ENCODE measurements around the gene DCC. TPM values are rescaled to one million over a fixed set of nuclear protein-coding genes. Genes with fewer than 3 reads are reported as not detected.
"Not testable (repeated sequence)": the region's sequence is repeated elsewhere in the genome, so short reads cannot be mapped to it uniquely, and the experiment has no call there.

The DCC gene
- total and polyA plus RNA-seq, 5 donors from 2014 or later: not detected

- Histone ChIP-seq H3K27me3 (ENCODE audit: control insufficient read depth, insufficient read depth, low read length) (no peaks in the 10 kb centered on the region), H3K9me3 (ENCODE audit: control insufficient read depth in 2 of 2, low read length in 2 of 2) (no peaks in the 10 kb centered on the region), H3K27ac (ENCODE audit: insufficient read depth, low read length, poor library complexity, severe bottlenecking) (no peak overlapping the region), H3K4me1 (ENCODE audit: control insufficient read depth, insufficient read depth, low read length, poor library complexity, severe bottlenecking) (no peaks in the 10 kb centered on the region), H3K36me3 (ENCODE audit: control insufficient read depth, insufficient read depth, low read length) (no peaks in the 10 kb centered on the region), H3K4me3 (ENCODE audit: low read depth, low read length) (no peak overlapping the region)
- no peaks in the 10 kb centered on the region for H3K4me1 Mint-ChIP-seq
- no peak for ATAC-seq (ENCODE audit: low read depth in 2 of 2)
- H3K9me3 Mint-ChIP-seq: peaks cover 0 to 11% (median 3%) of the 10 kb centered on the region in 7 donors
- H3K27ac Mint-ChIP-seq: no peak overlapping the region
- no peak overlapping the region for H3K4me3 Mint-ChIP-seq
- no peaks in the 10 kb centered on the region for H3K27me3 Mint-ChIP-seq
- no peaks in the 10 kb centered on the region for H3K36me3 Mint-ChIP-seq
- DNase-seq: no peak
These were observed 1111.9 kb downstream of the DCC start for GRCh38 chr18:53451902-53452301.

GRCh38 chr18:53457068-53457467 is 1117.1 kb downstream of the DCC start:
- Histone ChIP-seq H3K36me3 (ENCODE audit: control insufficient read depth, insufficient read depth, low read length) (no peaks in the 10 kb centered on the region), H3K27me3 (ENCODE audit: control insufficient read depth, insufficient read depth, low read length) (no peaks in the 10 kb centered on the region), H3K27ac (ENCODE audit: insufficient read depth, low read length, poor library complexity, severe bottlenecking) (no peak overlapping the region), H3K4me1 (ENCODE audit: control insufficient read depth, insufficient read depth, low read length, poor library complexity, severe bottlenecking) (no peaks in the 10 kb centered on the region), H3K4me3 (ENCODE audit: low read depth, low read length) (no peak overlapping the region), H3K9me3 (ENCODE audit: control insufficient read depth in 2 of 2, low read length in 2 of 2) (no peaks in the 10 kb centered on the region)
- Mint-ChIP-seq H3K9me3 (peaks cover 0 to 8% (median 5%) of the 10 kb centered on the region in 7 donors), H3K36me3 (no peaks in the 10 kb centered on the region), H3K27ac (no peak overlapping the region), H3K4me3 (no peak overlapping the region), H3K27me3 (no peaks in the 10 kb centered on the region), H3K4me1 (no peaks in the 10 kb centered on the region)
- DNase-seq (no peak), ATAC-seq (ENCODE audit: low read depth in 2 of 2) (no peak)

- no peak for ATAC-seq (ENCODE audit: low read depth in 2 of 2)
- Mint-ChIP-seq H3K4me3 (no peak overlapping the region), H3K36me3 (no peaks in the 10 kb centered on the region), H3K9me3 (peaks cover 0 to 9% (median 5%) of the 10 kb centered on the region in 7 donors), H3K27me3 (no peaks in the 10 kb centered on the region), H3K27ac (no peak overlapping the region), H3K4me1 (no peaks in the 10 kb centered on the region)
- Histone ChIP-seq H3K4me1 (ENCODE audit: control insufficient read depth, insufficient read depth, low read length, poor library complexity, severe bottlenecking) (no peaks in the 10 kb centered on the region), H3K4me3 (ENCODE audit: low read depth, low read length) (no peak overlapping the region), H3K27ac (ENCODE audit: insufficient read depth, low read length, poor library complexity, severe bottlenecking) (no peak overlapping the region), H3K9me3 (ENCODE audit: control insufficient read depth in 2 of 2, low read length in 2 of 2) (peaks cover 0 to 4% of the 10 kb centered on the region in 2 experiments), H3K27me3 (ENCODE audit: control insufficient read depth, insufficient read depth, low read length) (no peaks in the 10 kb centered on the region), H3K36me3 (ENCODE audit: control insufficient read depth, insufficient read depth, low read length) (no peaks in the 10 kb centered on the region)
- DNase-seq: no peak
These were observed 1118.3 kb downstream of the DCC start for GRCh38 chr18:53458268-53458667.

GRCh38 chr18:53458944-53459580 is 1119.1 kb downstream of the DCC start:
- no peaks in the 10 kb centered on the region for H3K36me3 Mint-ChIP-seq
- H3K9me3 Mint-ChIP-seq: peaks cover 0 to 9% (median 5%) of the 10 kb centered on the region in 7 donors
- H3K9me3 ChIP-seq (ENCODE audit: control insufficient read depth in 2 of 2, low read length in 2 of 2): peaks cover 0 to 4% of the 10 kb centered on the region in 2 experiments
- no peaks in the 10 kb centered on the region for H3K27me3 Mint-ChIP-seq
- H3K27ac ChIP-seq (ENCODE audit: insufficient read depth, low read length, poor library complexity, severe bottlenecking): no peak overlapping the region
- no peak overlapping the region for H3K4me3 Mint-ChIP-seq
- H3K36me3 ChIP-seq (ENCODE audit: control insufficient read depth, insufficient read depth, low read length): no peaks in the 10 kb centered on the region
- no peak for DNase-seq
- no peak for ATAC-seq (ENCODE audit: low read depth in 2 of 2)
- H3K27me3 ChIP-seq (ENCODE audit: control insufficient read depth, insufficient read depth, low read length): no peaks in the 10 kb centered on the region
- H3K4me1 Mint-ChIP-seq: no peaks in the 10 kb centered on the region
- no peak overlapping the region for H3K4me3 ChIP-seq (ENCODE audit: low read depth, low read length)
- no peaks in the 10 kb centered on the region for H3K4me1 ChIP-seq (ENCODE audit: control insufficient read depth, insufficient read depth, low read length, poor library complexity, severe bottlenecking)
- H3K27ac Mint-ChIP-seq: no peak overlapping the region

- no peaks in the 10 kb centered on the region for H3K4me1 Mint-ChIP-seq
- H3K36me3 Mint-ChIP-seq: no peaks in the 10 kb centered on the region
- H3K27me3 ChIP-seq (ENCODE audit: control insufficient read depth, insufficient read depth, low read length): no peaks in the 10 kb centered on the region
- peaks cover 2 to 14% (median 3%) of the 10 kb centered on the region in 7 donors for H3K9me3 Mint-ChIP-seq
- H3K27ac Mint-ChIP-seq: no peak overlapping the region
- no peaks in the 10 kb centered on the region for H3K27me3 Mint-ChIP-seq
- no peak overlapping the region for H3K27ac ChIP-seq (ENCODE audit: insufficient read depth, low read length, poor library complexity, severe bottlenecking)
- no peaks in the 10 kb centered on the region for H3K4me1 ChIP-seq (ENCODE audit: control insufficient read depth, insufficient read depth, low read length, poor library complexity, severe bottlenecking)
- no peak for DNase-seq
- no peak overlapping the region for H3K4me3 Mint-ChIP-seq
- H3K9me3 ChIP-seq (ENCODE audit: control insufficient read depth in 2 of 2, low read length in 2 of 2): peaks cover 0 to 1% of the 10 kb centered on the region in 2 experiments
- no peak for ATAC-seq (ENCODE audit: low read depth in 2 of 2)
- H3K4me3 ChIP-seq (ENCODE audit: low read depth, low read length): no peak overlapping the region
- H3K36me3 ChIP-seq (ENCODE audit: control insufficient read depth, insufficient read depth, low read length): no peaks in the 10 kb centered on the region
These were observed 1127.8 kb downstream of the DCC start for GRCh38 chr18:53467756-53468155.

- not testable (repeated sequence) for H3K36me3 ChIP-seq (ENCODE audit: control insufficient read depth, insufficient read depth, low read length); H3K27me3 Mint-ChIP-seq; H3K36me3 Mint-ChIP-seq; H3K4me3 ChIP-seq (ENCODE audit: low read depth, low read length); H3K27ac Mint-ChIP-seq; H3K27me3 ChIP-seq (ENCODE audit: control insufficient read depth, insufficient read depth, low read length); H3K9me3 ChIP-seq (ENCODE audit: control insufficient read depth in 2 of 2, low read length in 2 of 2); DNase-seq; H3K27ac ChIP-seq (ENCODE audit: insufficient read depth, low read length, poor library complexity, severe bottlenecking); H3K4me1 Mint-ChIP-seq; ATAC-seq (ENCODE audit: low read depth in 2 of 2); H3K4me3 Mint-ChIP-seq; H3K4me1 ChIP-seq (ENCODE audit: control insufficient read depth, insufficient read depth, low read length, poor library complexity, severe bottlenecking)
- H3K9me3 Mint-ChIP-seq: peaks cover 0 to 11% (median 3%) of the 10 kb centered on the region in 7 donors
These were observed 1128.2 kb downstream of the DCC start for GRCh38 chr18:53468173-53468572.

GRCh38 chr18:53472546-53472945 is 1132.5 kb downstream of the DCC start:
- Mint-ChIP-seq H3K4me1 (no peaks in the 10 kb centered on the region), H3K9me3 (peaks cover 0 to 12% (median 4%) of the 10 kb centered on the region in 7 donors), H3K27me3 (no peaks in the 10 kb centered on the region), H3K36me3 (no peaks in the 10 kb centered on the region), H3K27ac (no peak overlapping the region), H3K4me3 (no peak overlapping the region)
- no peaks in the 10 kb centered on the region for H3K36me3 ChIP-seq (ENCODE audit: control insufficient read depth, insufficient read depth, low read length)
- H3K4me3 ChIP-seq (ENCODE audit: low read depth, low read length): no peak overlapping the region
- no peak overlapping the region for H3K27ac ChIP-seq (ENCODE audit: insufficient read depth, low read length, poor library complexity, severe bottlenecking)
- H3K9me3 ChIP-seq (ENCODE audit: control insufficient read depth in 2 of 2, low read length in 2 of 2): no peaks in the 10 kb centered on the region
- H3K27me3 ChIP-seq (ENCODE audit: control insufficient read depth, insufficient read depth, low read length): no peaks in the 10 kb centered on the region
- no peaks in the 10 kb centered on the region for H3K4me1 ChIP-seq (ENCODE audit: control insufficient read depth, insufficient read depth, low read length, poor library complexity, severe bottlenecking)
- DNase-seq: no peak
- no peak for ATAC-seq (ENCODE audit: low read depth in 2 of 2)

GRCh38 chr18:53478155-53478554 is 1138.2 kb downstream of the DCC start:
- no peak overlapping the region for H3K4me3 ChIP-seq (ENCODE audit: low read depth, low read length)
- no peak overlapping the region for H3K4me3 Mint-ChIP-seq
- H3K9me3 ChIP-seq (ENCODE audit: control insufficient read depth in 2 of 2, low read length in 2 of 2): no peaks in the 10 kb centered on the region
- no peak overlapping the region for H3K27ac ChIP-seq (ENCODE audit: insufficient read depth, low read length, poor library complexity, severe bottlenecking)
- no peaks in the 10 kb centered on the region for H3K27me3 Mint-ChIP-seq
- H3K9me3 Mint-ChIP-seq: peaks cover 0 to 10% (median 2%) of the 10 kb centered on the region in 7 donors
- H3K4me1 ChIP-seq (ENCODE audit: control insufficient read depth, insufficient read depth, low read length, poor library complexity, severe bottlenecking): no peaks in the 10 kb centered on the region
- H3K36me3 ChIP-seq (ENCODE audit: control insufficient read depth, insufficient read depth, low read length): no peaks in the 10 kb centered on the region
- H3K36me3 Mint-ChIP-seq: no peaks in the 10 kb centered on the region
- no peaks in the 10 kb centered on the region for H3K4me1 Mint-ChIP-seq
- no peak overlapping the region for H3K27ac Mint-ChIP-seq
- no peak for DNase-seq
- H3K27me3 ChIP-seq (ENCODE audit: control insufficient read depth, insufficient read depth, low read length): no peaks in the 10 kb centered on the region
- ATAC-seq (ENCODE audit: low read depth in 2 of 2): no peak
